Duodenal mucosa (tissue), 2 donors: ENCODE data around the gene DUOX1.
"Not testable (repeated sequence)": the region's sequence is repeated elsewhere in the genome, so short reads cannot be mapped to it uniquely, and the experiment has no call there.

Experiments used
- H3K27ac ChIP-seq: one replicate; pipeline ENCODE4 v1.7.0; 2013; ENCODE audit warnings: low read depth, low read length
- H3K27me3 ChIP-seq, 2 donors: one replicate each; pipeline ENCODE4 v1.7.0; 2013; ENCODE audit warnings: low read length in 2 of 2, control low read depth in 1 of 2; ENCODE audit not compliant: insufficient read depth in 2 of 2, control insufficient read depth in 1 of 2
- H3K36me3 ChIP-seq, 2 donors: one replicate each; pipeline ENCODE4 v1.7.0; 2013; ENCODE audit warnings: low read length in 2 of 2, control low read depth in 1 of 2; ENCODE audit not compliant: insufficient read depth in 2 of 2, control insufficient read depth in 1 of 2
- H3K4me1 ChIP-seq, 2 donors: one replicate each; pipeline ENCODE4 v1.7.0; 2013; ENCODE audit warnings: low read length in 2 of 2, control low read depth in 1 of 2; ENCODE audit not compliant: insufficient read depth in 2 of 2, control insufficient read depth in 1 of 2
- H3K4me3 ChIP-seq, 2 donors: one replicate each; pipeline ENCODE4 v1.7.0; 2013; ENCODE audit warnings: low read length in 2 of 2, low read depth in 1 of 2
- H3K9ac ChIP-seq, 2 donors: one replicate each; pipeline ENCODE4 v1.7.0; 2013; ENCODE audit warnings: low read length in 2 of 2, low read depth in 1 of 2
- H3K9me3 ChIP-seq, 2 donors: one replicate each; pipeline ENCODE4 v1.7.0; 2013; ENCODE audit warnings: low read length in 2 of 2, control low read depth in 1 of 2; ENCODE audit not compliant: control insufficient read depth in 1 of 2

DUOX1 gene

DNA sequence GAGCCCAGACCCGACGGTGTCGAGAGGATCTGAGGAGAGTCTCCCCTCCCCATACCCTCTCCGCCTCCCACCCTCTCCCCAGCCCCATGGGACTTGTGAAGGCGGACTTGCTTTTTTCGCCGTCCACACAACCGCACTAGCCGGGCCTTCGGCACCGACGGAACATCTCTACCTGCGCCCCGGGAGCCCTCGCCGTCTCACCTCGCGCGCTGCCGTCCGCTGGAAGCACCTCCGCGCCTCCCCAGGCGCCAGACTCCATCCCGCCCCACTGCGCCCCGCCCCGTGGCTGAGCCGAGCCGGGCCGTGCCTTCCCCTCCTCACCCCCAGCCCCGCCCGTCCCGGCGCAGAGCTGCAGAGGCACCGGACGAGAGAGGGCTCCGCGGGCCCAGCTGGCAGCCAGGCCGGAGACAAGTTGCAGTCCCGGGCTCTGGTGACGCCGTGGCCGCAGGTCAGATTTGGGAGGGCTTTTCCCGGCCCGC, at the start of gene DUOX1, which contains the start of gene DUOXA1:
Gene DUOX1 (plus strand): TSS at position 344 of the 479 bp plus-strand sequence. CDS start 1,973 bp downstream, outside the sequence.
Gene DUOXA1 (minus strand): TSS at position 229 of the 479 bp plus-strand sequence. CDS start 6,865 bp downstream, outside the sequence.
- H3K9me3 ChIP-seq, result no peaks in the 10 kb centered on the region
- no peaks in the 10 kb centered on the region for H3K36me3 ChIP-seq
- no peak within 1 kb of the TSS for H3K27ac ChIP-seq
- H3K4me1 ChIP-seq, result peaks cover 2 to 7% of the 10 kb centered on the region in 2 donors
- H3K9ac ChIP-seq, result no peak within 1 kb of the TSS
- H3K27me3 ChIP-seq, result peaks cover 32 to 43% of the 10 kb centered on the region in 2 donors
- H3K4me3 ChIP-seq, result peak within 1 kb of the TSS in 1 of 2 donors; percentile 45

DNA sequence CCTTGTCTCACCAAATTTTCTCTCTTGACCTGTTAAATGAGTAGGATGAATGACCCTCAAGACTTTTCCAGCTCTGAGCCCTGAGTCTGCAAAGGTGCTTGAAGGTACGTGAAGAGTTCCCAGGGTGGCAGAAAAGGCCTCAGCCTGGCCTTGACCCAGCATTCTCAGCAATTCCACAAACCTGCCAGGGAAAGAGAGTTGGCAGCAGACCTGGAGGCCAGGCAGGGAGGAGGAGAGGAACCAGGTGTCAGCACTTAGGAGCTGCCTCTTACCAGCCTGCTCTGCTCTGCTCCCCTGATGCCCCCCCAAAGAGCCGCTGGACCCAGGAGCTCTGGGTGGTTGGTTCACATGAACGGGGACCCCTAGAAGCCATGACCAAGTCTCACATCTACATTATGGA, 49.2 kb upstream of the DUOX1 start:
- not testable (repeated sequence) for H3K4me3 ChIP-seq, H3K9me3 ChIP-seq, H3K27me3 ChIP-seq, H3K36me3 ChIP-seq, H3K4me1 ChIP-seq, H3K27ac ChIP-seq, H3K9ac ChIP-seq

GRCh38 chr15:45082412-45082811, 47.4 kb upstream of the DUOX1 start:
- H3K9ac ChIP-seq, H3K27me3 ChIP-seq, H3K36me3 ChIP-seq, H3K4me1 ChIP-seq, H3K4me3 ChIP-seq, H3K9me3 ChIP-seq, H3K27ac ChIP-seq: not testable (repeated sequence)

- Histone ChIP-seq H3K27me3 (no peaks in the 10 kb centered on the region), H3K9ac (no peak overlapping the region), H3K4me3 (no peak overlapping the region), H3K4me1 (no peaks in the 10 kb centered on the region), H3K27ac (no peak overlapping the region), H3K9me3 (no peaks in the 10 kb centered on the region), H3K36me3 (no peaks in the 10 kb centered on the region)
Observed at GRCh38 chr15:45083223-45083622, 46.6 kb upstream of the DUOX1 start.

GRCh38 chr15:45084163-45084562, 45.6 kb upstream of the DUOX1 start:
- H3K4me3 ChIP-seq, result no peak overlapping the region
- H3K27ac ChIP-seq, result no peak overlapping the region
- no peak overlapping the region for H3K9ac ChIP-seq
- no peaks in the 10 kb centered on the region for H3K36me3 ChIP-seq
- H3K9me3 ChIP-seq, result no peaks in the 10 kb centered on the region
- no peaks in the 10 kb centered on the region for H3K27me3 ChIP-seq
- H3K4me1 ChIP-seq, result no peaks in the 10 kb centered on the region

- no peak overlapping the region for H3K9ac ChIP-seq
- H3K9me3 ChIP-seq, result no peaks in the 10 kb centered on the region
- no peak overlapping the region for H3K27ac ChIP-seq
- no peaks in the 10 kb centered on the region for H3K4me1 ChIP-seq
- H3K36me3 ChIP-seq, result no peaks in the 10 kb centered on the region
- H3K27me3 ChIP-seq, result no peaks in the 10 kb centered on the region
- no peak overlapping the region for H3K4me3 ChIP-seq
Observed at GRCh38 chr15:45087513-45087912, 42.3 kb upstream of the DUOX1 start.

- Histone ChIP-seq H3K9ac (no peak overlapping the region), H3K9me3 (no peaks in the 10 kb centered on the region), H3K36me3 (no peaks in the 10 kb centered on the region), H3K27me3 (no peaks in the 10 kb centered on the region), H3K27ac (no peak overlapping the region), H3K4me1 (no peaks in the 10 kb centered on the region), H3K4me3 (no peak overlapping the region)
Observed at GRCh38 chr15:45088801-45089711, 40.7 kb upstream of the DUOX1 start.

- Histone ChIP-seq H3K4me3 (no peak overlapping the region), H3K27ac (no peak overlapping the region), H3K36me3 (no peaks in the 10 kb centered on the region), H3K27me3 (no peaks in the 10 kb centered on the region), H3K4me1 (no peaks in the 10 kb centered on the region), H3K9ac (no peak overlapping the region), H3K9me3 (no peaks in the 10 kb centered on the region)
Observed at GRCh38 chr15:45089712-45090373, 40.0 kb upstream of the DUOX1 start.

GRCh38 chr15:45091161-45091560, 38.6 kb upstream of the DUOX1 start:
- H3K27ac ChIP-seq, result no peak overlapping the region
- H3K4me1 ChIP-seq, result no peaks in the 10 kb centered on the region

GRCh38 chr15:45091576-45091975, 38.2 kb upstream of the DUOX1 start:
- no peaks in the 10 kb centered on the region for H3K36me3 ChIP-seq
- H3K4me1 ChIP-seq, result no peaks in the 10 kb centered on the region
- no peaks in the 10 kb centered on the region for H3K9me3 ChIP-seq
- no peak overlapping the region for H3K9ac ChIP-seq
- H3K27me3 ChIP-seq, result no peaks in the 10 kb centered on the region
- H3K4me3 ChIP-seq, result no peak overlapping the region
- H3K27ac ChIP-seq, result no peak overlapping the region

More at GRCh38 chr15:45091161-45091560, 38.6 kb upstream of the DUOX1 start:
- H3K4me3 ChIP-seq, result no peak overlapping the region
- H3K27me3 ChIP-seq, result no peaks in the 10 kb centered on the region
- no peaks in the 10 kb centered on the region for H3K36me3 ChIP-seq
- no peak overlapping the region for H3K9ac ChIP-seq
- no peaks in the 10 kb centered on the region for H3K9me3 ChIP-seq
